ENCODE measurements around the gene RER1.

- TF ChIP-seq ZNF274 (IDR thresholded peaks at IDR 0.05; ENCODE audit: low read depth, low read length) (no peak), YY1 (IDR thresholded peaks at IDR 0.05; ENCODE audit: insufficient read depth, insufficient read length) (no peak), SUZ12 (IDR thresholded peaks at IDR 0.05; ENCODE audit: extremely low read depth, insufficient read depth, insufficient read length) (no peak)
These were observed 55.8 kb downstream of the RER1 start for GRCh38 chr1:2447276-2448097.

All from NT2/D1 (cell line).